Measurements from ENCODE around the gene FALEC. TPM values are rescaled to one million over a fixed set of nuclear protein-coding genes. Genes with fewer than 3 reads are reported as not detected.
A peak's percentile ranks its signal among the peaks of the same experiment; 100 is the strongest.

Gene FALEC
- total RNA-seq, 1 donor from 2014 or later, result 0.43 TPM

- no peak overlapping the region for H2AFZ ChIP-seq (ENCODE audit: low read depth, low read length)
- H3K9me3 ChIP-seq (ENCODE audit: insufficient read depth, low read depth, low read length), result no peaks in the 10 kb centered on the region
- Mint-ChIP-seq H3K36me3 (ENCODE audit: low read depth, unreplicated experiment) (peaks cover 51% of the 10 kb centered on the region), H3K27ac (ENCODE audit: unreplicated experiment) (peak overlapping the region; percentile 99), H3K9me3 (ENCODE audit: unreplicated experiment) (no peaks in the 10 kb centered on the region), H3K27me3 (ENCODE audit: low read depth, unreplicated experiment) (no peaks in the 10 kb centered on the region), H3K4me3 (ENCODE audit: unreplicated experiment) (peak overlapping the region; percentile 100), H3K4me1 (ENCODE audit: low read depth, unreplicated experiment) (peaks cover 15% of the 10 kb centered on the region)
- TF ChIP-seq EZH2 (IDR thresholded peaks at IDR 0.05; ENCODE audit: insufficient read depth, low read length) (no peak), CTCF (IDR thresholded peaks at IDR 0.05; ENCODE audit: insufficient read depth, low read depth, low read length) (no peak)
- DNase-seq (ENCODE audit: low read depth) (no peak), FAIRE-seq (no peak)
- peaks cover 83% of the 10 kb centered on the region for H3K79me2 ChIP-seq (ENCODE audit: insufficient read depth, low read length)
- H3K27ac ChIP-seq (ENCODE audit: low read depth, low read length), result peak overlapping the region; percentile 98
- peak overlapping the region; percentile 96 for H3K4me2 ChIP-seq (ENCODE audit: low read length)
- H3K4me1 ChIP-seq (ENCODE audit: insufficient read depth, low read length), result peaks cover 33% of the 10 kb centered on the region
- H3K9ac ChIP-seq (ENCODE audit: low read length), result peak overlapping the region; percentile 98
- H4K20me1 ChIP-seq (ENCODE audit: insufficient read depth, low read length), result peaks cover 68% of the 10 kb centered on the region
- H3K36me3 ChIP-seq (ENCODE audit: insufficient read depth, low read length), result peaks cover 56% of the 10 kb centered on the region
- H3K27me3 ChIP-seq (ENCODE audit: insufficient read depth, low read length), result no peaks in the 10 kb centered on the region
- peak overlapping the region; percentile 98 for H3K4me3 ChIP-seq (ENCODE audit: insufficient read depth, low read depth, low read length)
These were observed 61.4 kb downstream of the FALEC start for GRCh38 chr1:150576794-150577556.

DNA sequence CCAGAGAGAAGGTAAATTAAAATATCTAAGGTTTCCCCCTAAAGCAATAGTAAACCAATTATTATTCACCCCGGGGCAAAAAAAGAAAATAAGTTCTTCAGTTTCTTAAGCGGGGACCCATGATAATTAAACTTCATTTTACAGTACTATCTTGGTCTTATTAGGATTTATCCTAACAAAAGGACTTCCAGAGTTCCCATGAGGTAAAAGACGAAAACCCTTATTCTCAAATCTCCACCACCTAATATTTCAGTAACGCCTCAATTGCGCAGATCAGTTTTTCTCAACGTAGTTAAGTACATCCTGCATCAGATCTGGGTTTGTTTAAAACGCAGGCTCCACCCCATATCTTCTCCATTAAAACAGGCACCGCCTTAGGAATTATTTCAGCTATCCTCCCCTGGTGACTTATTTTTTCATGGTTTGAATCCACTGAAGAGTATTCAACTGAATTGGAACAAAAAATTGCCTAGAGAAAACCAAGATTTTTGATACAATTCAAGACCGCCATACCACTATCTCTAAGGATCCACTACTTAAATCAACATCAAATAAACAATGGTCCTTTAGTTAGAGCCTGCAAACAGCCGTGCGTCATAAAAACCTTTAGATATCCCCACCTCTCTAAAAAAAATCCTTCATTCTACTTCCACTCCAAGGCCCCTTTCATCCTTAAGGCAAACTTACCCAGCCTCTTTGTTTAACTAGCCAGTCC, 62.2 kb downstream of the FALEC start:
- no peak for TF ChIP-seq EZH2 (IDR thresholded peaks at IDR 0.05; ENCODE audit: insufficient read depth, low read length)
- no peak for TF ChIP-seq CTCF (IDR thresholded peaks at IDR 0.05; ENCODE audit: insufficient read depth, low read depth, low read length)
- peaks cover 77% of the 10 kb centered on the region for H3K79me2 ChIP-seq (ENCODE audit: insufficient read depth, low read length)
- peak overlapping the region; percentile 98 for H3K27ac ChIP-seq (ENCODE audit: low read depth, low read length)
- peak overlapping the region; percentile 98 for H3K9ac ChIP-seq (ENCODE audit: low read length)
- H3K27me3 ChIP-seq (ENCODE audit: insufficient read depth, low read length), result no peaks in the 10 kb centered on the region
- H3K9me3 Mint-ChIP-seq (ENCODE audit: unreplicated experiment), result no peaks in the 10 kb centered on the region
- H3K27ac Mint-ChIP-seq (ENCODE audit: unreplicated experiment), result peak overlapping the region; percentile 99
- H3K27me3 Mint-ChIP-seq (ENCODE audit: low read depth, unreplicated experiment), result no peaks in the 10 kb centered on the region
- DNase-seq (ENCODE audit: low read depth) (no peak), FAIRE-seq (no peak)
- peaks cover 12% of the 10 kb centered on the region for H3K4me1 Mint-ChIP-seq (ENCODE audit: low read depth, unreplicated experiment)
- peaks cover 62% of the 10 kb centered on the region for H4K20me1 ChIP-seq (ENCODE audit: insufficient read depth, low read length)
- H3K4me3 ChIP-seq (ENCODE audit: insufficient read depth, low read depth, low read length), result peak overlapping the region; percentile 98
- H3K4me3 Mint-ChIP-seq (ENCODE audit: unreplicated experiment), result peak overlapping the region; percentile 100
- peaks cover 47% of the 10 kb centered on the region for H3K36me3 Mint-ChIP-seq (ENCODE audit: low read depth, unreplicated experiment)
- H3K36me3 ChIP-seq (ENCODE audit: insufficient read depth, low read length), result peaks cover 53% of the 10 kb centered on the region
- H3K4me2 ChIP-seq (ENCODE audit: low read length), result peak overlapping the region; percentile 96
- peaks cover 33% of the 10 kb centered on the region for H3K4me1 ChIP-seq (ENCODE audit: insufficient read depth, low read length)
- no peaks in the 10 kb centered on the region for H3K9me3 ChIP-seq (ENCODE audit: insufficient read depth, low read depth, low read length)
- H2AFZ ChIP-seq (ENCODE audit: low read depth, low read length), result no peak overlapping the region
